Superior temporal gyrus (tissue), 1 donor: ENCODE measurements around the gene SMIM7.
A peak's percentile ranks its signal among the peaks of the same experiment; 100 is the strongest.
"Not testable (repeated sequence)": the region's sequence is repeated elsewhere in the genome, so short reads cannot be mapped to it uniquely, and the experiment has no call there.

ENCODE experiments used
- DNase-seq: peaks from one replicate; pipeline ENCODE4 v3.0.0-alpha.2; 2016; ENCODE audit errors: extremely low spot score

Gene SMIM7

GRCh38 chr19:16659832-16660708 lies at the start of gene SMIM7:
SMIM7 (minus strand) TSS chr19:16660144; CDS start chr19:16660110, 34 bp downstream.
- DNase-seq: peak; percentile 99

GRCh38 chr19:16703677-16704076 lies 43.7 kb upstream of the SMIM7 start:
- DNase-seq: no peak

- DNase-seq: no peak
These were observed 42.2 kb upstream of the SMIM7 start for GRCh38 chr19:16702123-16702522.

- no peak for DNase-seq
These were observed 39.0 kb upstream of the SMIM7 start for GRCh38 chr19:16698914-16699313.

- no peak for DNase-seq
These were observed 28.1 kb upstream of the SMIM7 start for GRCh38 chr19:16688084-16688483.

- no peak for DNase-seq
These were observed 24.3 kb upstream of the SMIM7 start for GRCh38 chr19:16684216-16684615.

GRCh38 chr19:16682539-16682938 lies 22.6 kb upstream of the SMIM7 start:
- no peak for DNase-seq

- no peak for DNase-seq
These were observed 19.9 kb upstream of the SMIM7 start for GRCh38 chr19:16679811-16680210.

GRCh38 chr19:16678498-16678897 lies 18.6 kb upstream of the SMIM7 start:
- no peak for DNase-seq

- DNase-seq: no peak
These were observed 17.1 kb upstream of the SMIM7 start for GRCh38 chr19:16677055-16677454.

GRCh38 chr19:16676101-16676798 lies 16.3 kb upstream of the SMIM7 start:
- DNase-seq: no peak

GRCh38 chr19:16673839-16674238 lies 13.9 kb upstream of the SMIM7 start:
- not testable (repeated sequence) for DNase-seq

- no peak for DNase-seq
These were observed 13.3 kb upstream of the SMIM7 start for GRCh38 chr19:16673231-16673630.

GRCh38 chr19:16671652-16672274 lies 11.8 kb upstream of the SMIM7 start:
- no peak for DNase-seq

- DNase-seq: peak; percentile 35
These were observed 10.3 kb upstream of the SMIM7 start for GRCh38 chr19:16670291-16670690.

GRCh38 chr19:16668702-16669101 lies 8.8 kb upstream of the SMIM7 start:
- not testable (repeated sequence) for DNase-seq

- no peak for DNase-seq
These were observed 8.2 kb upstream of the SMIM7 start for GRCh38 chr19:16668176-16668575.

GRCh38 chr19:16661480-16662034 lies 1.6 kb upstream of the SMIM7 start:
- no peak for DNase-seq

- DNase-seq: no peak
These were observed 977 bp upstream of the SMIM7 start, which contains the start of gene TMEM38A for GRCh38 chr19:16660763-16661479. TMEM38A (plus strand) TSS chr19:16661139; CDS start chr19:16661218, 79 bp downstream.

GRCh38 chr19:16659464-16659831 lies 496 bp downstream of the SMIM7 start:
- no peak for DNase-seq

GRCh38 chr19:16657384-16657783 lies 2.6 kb downstream of the SMIM7 start:
- DNase-seq: no peak
